ENCODE results near the gene ACOX1.
A peak's percentile ranks its signal among the peaks of the same experiment; 100 is the strongest.
"Not testable (repeated sequence)": the region's sequence is repeated elsewhere in the genome, so short reads cannot be mapped to it uniquely, and the experiment has no call there.

Gene ACOX1

DNA sequence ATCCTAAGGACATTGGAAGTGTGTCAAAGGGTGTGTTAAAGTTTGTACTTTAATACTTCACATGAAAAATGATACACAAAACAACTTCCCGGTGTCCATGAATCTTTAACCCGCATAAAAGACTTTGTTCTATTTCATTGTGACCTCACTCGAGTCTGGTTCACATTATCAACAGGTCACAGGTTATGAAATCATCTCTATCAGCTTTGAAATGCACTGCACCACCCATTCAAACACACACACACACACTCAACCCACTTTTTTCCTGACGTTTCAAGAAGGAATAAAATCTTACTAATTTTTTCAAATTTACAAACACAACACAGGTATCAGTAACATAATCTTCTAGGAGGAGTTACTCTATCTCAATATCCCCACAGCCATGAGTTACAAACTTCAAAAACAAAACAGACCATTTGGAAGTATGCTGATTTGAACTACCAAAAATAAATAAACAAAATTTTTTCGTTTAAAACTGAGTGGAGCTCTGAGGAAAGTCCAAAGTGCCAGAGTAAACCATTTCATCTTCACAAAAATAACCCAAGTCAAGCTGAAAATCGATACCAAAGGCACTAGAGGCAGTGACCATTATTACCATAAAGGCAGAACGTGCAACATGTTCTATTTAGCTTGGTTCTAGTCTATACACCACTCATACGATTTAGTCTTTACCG lies 2.7 kb downstream of the ACOX1 start:
- Mint-ChIP-seq H3K36me3 (peaks cover 57% of the 10 kb centered on the region), H3K27ac (peak overlapping the region; percentile 72), H3K4me1 (peaks cover 32% of the 10 kb centered on the region), H3K4me3 (no peak overlapping the region), H3K9me3 (no peaks in the 10 kb centered on the region)
- ATAC-seq (no peak), DNase-seq (ENCODE audit: low spot score in 2 of 2) (no peak)

- Mint-ChIP-seq H3K4me1 (peaks cover 29% of the 10 kb centered on the region), H3K27ac (peak overlapping the region; percentile 72), H3K36me3 (peaks cover 63% of the 10 kb centered on the region), H3K9me3 (no peaks in the 10 kb centered on the region), H3K4me3 (no peak overlapping the region)
- ATAC-seq (no peak), DNase-seq (ENCODE audit: low spot score in 2 of 2) (no peak)
Observed at GRCh38 chr17:75975757-75976174, 3.2 kb downstream of the ACOX1 start.

DNA sequence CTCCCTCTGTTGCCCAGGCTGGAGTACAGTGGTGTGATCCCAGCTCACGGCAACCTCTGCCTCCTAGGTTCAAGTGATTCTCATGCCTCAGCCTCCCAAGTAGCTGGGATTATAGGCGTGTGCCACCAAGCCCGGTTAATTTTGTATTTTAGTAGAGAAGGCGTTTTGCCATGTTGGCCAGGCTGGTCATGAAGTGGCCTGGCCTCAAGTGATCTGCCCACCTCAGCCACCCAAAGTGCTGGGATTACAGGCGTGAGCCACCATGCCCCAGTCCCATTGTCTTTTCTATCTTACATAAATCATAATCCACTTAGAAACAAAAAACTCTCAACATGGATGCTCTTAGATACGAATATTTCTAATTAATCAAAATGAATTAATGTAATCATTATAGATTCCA lies 3.8 kb downstream of the ACOX1 start:
- ATAC-seq; DNase-seq (ENCODE audit: low spot score in 2 of 2); H3K4me3 Mint-ChIP-seq; H3K9me3 Mint-ChIP-seq: not testable (repeated sequence)
- H3K4me1 Mint-ChIP-seq, result peaks cover 26% of the 10 kb centered on the region
- H3K36me3 Mint-ChIP-seq, result peaks cover 65% of the 10 kb centered on the region
- H3K27ac Mint-ChIP-seq, result peak overlapping the region; percentile 72

DNA sequence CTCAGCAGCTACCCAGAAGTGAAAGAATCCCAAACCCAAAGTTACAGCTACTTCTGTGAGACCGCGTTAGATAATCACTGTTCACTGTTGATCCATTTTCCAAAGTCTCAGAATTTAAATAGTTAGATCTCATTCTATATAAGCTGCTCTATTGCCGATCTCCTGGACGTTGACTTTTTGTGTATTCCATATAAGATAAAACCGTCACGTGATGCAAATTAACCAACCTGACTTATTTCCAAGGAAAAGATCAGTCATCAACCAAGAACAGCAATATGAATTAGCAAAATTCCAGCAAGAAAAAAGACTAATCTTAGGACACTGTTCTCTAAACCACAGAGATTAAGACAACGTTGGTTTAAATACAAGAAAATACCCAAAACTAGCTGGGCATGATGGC lies 8.3 kb downstream of the ACOX1 start:
- no peak overlapping the region for H3K4me3 Mint-ChIP-seq
- H3K27ac Mint-ChIP-seq, result no peak overlapping the region
- peaks cover 7% of the 10 kb centered on the region for H3K4me1 Mint-ChIP-seq
- H3K36me3 Mint-ChIP-seq, result peaks cover 65% of the 10 kb centered on the region
- DNase-seq (ENCODE audit: low spot score in 2 of 2) (no peak), ATAC-seq (no peak)
- no peaks in the 10 kb centered on the region for H3K9me3 Mint-ChIP-seq

GRCh38 chr17:75970011-75970523 lies 8.9 kb downstream of the ACOX1 start:
- DNase-seq (ENCODE audit: low spot score in 2 of 2), result no peak
- ATAC-seq, result no peak
- Mint-ChIP-seq H3K4me3 (no peak overlapping the region), H3K4me1 (peaks cover 4% of the 10 kb centered on the region), H3K9me3 (no peaks in the 10 kb centered on the region), H3K27ac (no peak overlapping the region), H3K36me3 (peaks cover 59% of the 10 kb centered on the region)

DNA sequence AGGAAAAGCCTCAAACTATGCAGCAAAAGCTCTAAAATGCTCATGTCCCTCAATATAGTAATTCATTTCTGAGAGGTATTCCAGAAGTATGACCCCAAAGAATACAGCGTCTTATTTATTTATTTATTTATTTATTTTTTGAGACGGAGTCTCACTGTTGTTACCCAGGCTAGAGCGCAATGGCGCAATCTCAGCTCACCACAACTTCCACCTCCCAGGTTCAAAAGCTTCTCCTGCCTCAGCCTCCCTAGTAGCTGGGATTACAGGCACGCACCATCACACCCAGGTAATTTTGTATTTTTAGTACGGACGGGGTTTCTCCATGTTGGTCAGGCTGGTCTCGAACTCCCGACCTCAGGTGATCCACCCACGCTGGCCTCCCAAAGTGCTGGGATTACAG lies 9.9 kb downstream of the ACOX1 start:
- ATAC-seq; H3K9me3 Mint-ChIP-seq; DNase-seq (ENCODE audit: low spot score in 2 of 2); H3K4me1 Mint-ChIP-seq; H3K27ac Mint-ChIP-seq; H3K4me3 Mint-ChIP-seq: not testable (repeated sequence)
- peaks cover 53% of the 10 kb centered on the region for H3K36me3 Mint-ChIP-seq

DNA sequence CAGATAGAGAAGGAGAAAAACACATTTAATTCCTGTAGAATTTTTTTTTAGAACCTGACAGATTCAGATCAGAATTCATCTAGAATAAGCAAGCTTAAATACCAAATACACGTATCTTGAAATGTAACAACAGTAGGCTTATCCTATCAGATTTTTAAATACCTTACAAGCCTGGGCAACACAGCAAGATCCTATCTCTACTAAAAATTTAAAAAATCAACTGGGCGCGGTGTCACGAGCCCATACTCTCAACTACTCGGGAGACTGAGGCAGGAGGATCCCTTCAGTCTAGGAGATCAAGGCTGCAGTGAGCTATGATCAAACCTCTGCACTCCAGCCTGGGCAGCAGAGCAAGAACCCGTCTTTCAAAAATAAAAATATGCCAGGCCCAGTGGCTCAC lies 13.5 kb downstream of the ACOX1 start:
- ATAC-seq (no peak), DNase-seq (ENCODE audit: low spot score in 2 of 2) (no peak)
- Mint-ChIP-seq H3K27ac (no peak overlapping the region), H3K36me3 (peaks cover 25% of the 10 kb centered on the region), H3K4me1 (peaks cover 4% of the 10 kb centered on the region), H3K9me3 (no peaks in the 10 kb centered on the region), H3K4me3 (no peak overlapping the region)

DNA sequence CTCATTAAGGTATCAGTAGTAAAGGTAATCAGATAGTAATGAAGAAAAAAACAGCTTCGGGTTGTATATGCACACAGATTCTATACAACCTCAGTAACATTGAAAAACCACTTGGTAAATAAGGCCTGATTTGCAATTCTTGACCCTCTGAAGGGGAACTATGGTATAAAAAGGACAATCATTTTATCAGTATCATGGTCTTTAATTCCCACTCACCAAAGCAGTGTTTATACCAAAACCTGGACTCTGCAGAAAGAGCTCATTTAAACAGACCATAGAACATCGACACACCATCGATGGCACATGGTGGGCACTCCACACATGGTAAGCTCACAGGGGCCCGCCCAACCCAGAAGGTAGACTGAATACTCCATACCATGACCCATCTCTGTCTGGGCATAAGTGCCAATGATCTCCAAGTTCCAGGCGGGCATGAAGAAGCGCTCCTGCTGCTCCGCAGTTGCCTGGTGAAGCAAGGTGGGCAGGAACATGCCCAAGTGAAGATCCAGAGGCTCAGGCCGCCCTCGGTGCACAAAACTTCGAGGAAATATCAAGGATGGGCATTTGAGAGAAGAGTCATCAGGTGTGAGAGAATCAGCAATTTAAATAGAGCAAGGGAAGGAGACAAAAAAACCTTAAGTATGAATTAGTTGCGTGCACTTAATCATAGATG lies 19.0 kb downstream of the ACOX1 start:
- H3K27ac Mint-ChIP-seq, result no peak overlapping the region
- no peaks in the 10 kb centered on the region for H3K4me1 Mint-ChIP-seq
- no peaks in the 10 kb centered on the region for H3K9me3 Mint-ChIP-seq

DNA sequence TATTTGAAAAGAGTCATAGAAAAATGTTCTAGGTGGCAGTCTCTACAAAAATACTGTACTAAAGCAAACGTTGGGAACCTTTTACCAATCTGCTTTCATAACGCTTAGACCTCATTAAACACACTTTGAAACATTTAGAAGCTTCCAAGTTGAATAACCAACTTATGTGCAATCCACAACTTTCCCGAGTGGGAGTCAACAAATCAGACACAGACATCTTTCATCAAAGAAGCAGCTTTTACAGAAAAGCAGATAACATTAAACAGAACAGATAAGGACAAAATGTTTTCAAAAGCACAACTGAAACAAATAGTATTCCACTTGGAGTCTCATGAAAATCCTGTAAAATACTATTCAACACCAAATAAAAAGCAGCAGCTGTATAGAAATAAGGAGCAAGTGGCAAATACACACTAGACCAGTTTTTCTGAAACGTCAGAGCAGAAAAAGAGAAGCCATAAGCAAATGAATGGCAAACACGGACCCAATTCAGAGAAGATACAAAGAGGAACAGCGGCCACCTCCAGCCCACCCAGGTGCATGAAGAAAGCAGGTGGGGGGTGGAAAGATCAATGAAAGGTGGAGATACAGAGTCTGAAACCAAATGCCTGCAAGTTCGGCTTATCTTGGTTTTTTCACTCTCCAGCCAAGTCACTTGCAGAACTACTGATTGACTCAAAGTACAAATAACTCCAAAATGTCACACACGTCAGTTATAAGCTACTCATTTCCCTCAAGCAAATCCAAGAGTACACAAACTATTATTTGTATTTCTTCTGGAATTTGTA lies 19.7 kb downstream of the ACOX1 start:
- Mint-ChIP-seq H3K36me3 (peaks cover 37% of the 10 kb centered on the region), H3K27ac (no peak overlapping the region), H3K4me1 (no peaks in the 10 kb centered on the region), H3K9me3 (no peaks in the 10 kb centered on the region), H3K4me3 (no peak overlapping the region)
- DNase-seq (ENCODE audit: low spot score in 2 of 2), result no peak
- ATAC-seq, result no peak

More for the DNA sequence above, 19.0 kb downstream of the ACOX1 start:
- ATAC-seq (no peak), DNase-seq (ENCODE audit: low spot score in 2 of 2) (no peak)
- Mint-ChIP-seq H3K4me3 (no peak overlapping the region), H3K36me3 (peaks cover 30% of the 10 kb centered on the region)

GRCh38 chr17:75950855-75951554 lies 28.0 kb downstream of the ACOX1 start:
- ATAC-seq, result no peak
- peak overlapping the region; percentile 50 for H3K27ac Mint-ChIP-seq
- no peaks in the 10 kb centered on the region for H3K9me3 Mint-ChIP-seq
- H3K36me3 Mint-ChIP-seq, result peaks cover 100% of the 10 kb centered on the region
- no peak overlapping the region for H3K4me3 Mint-ChIP-seq
- DNase-seq (ENCODE audit: low spot score in 2 of 2), result no peak
- H3K4me1 Mint-ChIP-seq, result peaks cover 5% of the 10 kb centered on the region

DNA sequence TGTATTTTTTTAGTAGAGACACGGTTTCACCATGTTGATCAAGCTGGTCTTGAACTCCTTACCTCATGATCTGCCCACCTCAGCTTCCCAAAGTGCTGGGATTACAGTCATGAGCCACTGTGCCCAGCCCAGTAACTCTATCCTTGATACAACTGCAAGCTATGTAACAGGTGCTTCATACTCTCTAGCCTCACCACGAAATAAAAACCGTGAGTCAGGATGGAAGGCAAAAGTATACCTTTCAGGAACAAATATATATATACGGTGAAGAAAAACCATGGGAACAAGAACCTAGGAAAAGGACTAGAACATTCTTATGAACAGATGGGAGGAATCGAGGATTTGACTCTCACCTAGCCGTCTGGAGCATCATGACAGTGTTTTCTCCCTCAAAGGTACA lies 28.5 kb downstream of the ACOX1 start:
- H3K4me3 Mint-ChIP-seq, result no peak overlapping the region
- peaks cover 5% of the 10 kb centered on the region for H3K4me1 Mint-ChIP-seq
- no peak overlapping the region for H3K27ac Mint-ChIP-seq
- ATAC-seq (no peak), DNase-seq (ENCODE audit: low spot score in 2 of 2) (no peak)
- peaks cover 95% of the 10 kb centered on the region for H3K36me3 Mint-ChIP-seq
- H3K9me3 Mint-ChIP-seq, result no peaks in the 10 kb centered on the region

DNA sequence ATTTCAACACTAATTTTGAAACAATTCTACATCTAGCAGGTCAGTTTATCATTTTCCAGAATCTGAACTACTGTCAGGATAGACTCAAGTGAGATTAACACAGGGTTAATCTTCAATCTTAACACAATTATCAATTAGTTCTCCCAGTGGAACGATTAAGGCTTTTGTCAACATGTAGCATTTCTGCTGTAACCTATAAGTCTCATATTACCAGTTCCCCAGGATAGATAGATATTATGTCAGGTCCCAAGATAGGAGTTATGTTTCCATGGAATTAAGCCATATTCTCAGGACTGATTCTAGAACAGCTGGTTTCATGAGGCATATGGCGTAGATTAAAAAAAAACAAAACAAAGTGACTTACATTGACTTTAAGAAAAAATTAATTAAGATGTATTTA lies 33.8 kb downstream of the ACOX1 start:
- H3K4me3 Mint-ChIP-seq, result no peak overlapping the region
- H3K27ac Mint-ChIP-seq, result no peak overlapping the region
- peaks cover 43% of the 10 kb centered on the region for H3K36me3 Mint-ChIP-seq
- H3K9me3 Mint-ChIP-seq, result no peaks in the 10 kb centered on the region
- peaks cover 15% of the 10 kb centered on the region for H3K4me1 Mint-ChIP-seq
- DNase-seq (ENCODE audit: low spot score in 2 of 2) (no peak), ATAC-seq (no peak)

GRCh38 chr17:75943491-75943890 lies 35.5 kb downstream of the ACOX1 start:
- DNase-seq (ENCODE audit: low spot score in 2 of 2) (no peak), ATAC-seq (no peak)
- H3K4me1 Mint-ChIP-seq, result peaks cover 16% of the 10 kb centered on the region
- H3K9me3 Mint-ChIP-seq, result no peaks in the 10 kb centered on the region
- H3K27ac Mint-ChIP-seq, result peak overlapping the region; percentile 36
- no peak overlapping the region for H3K4me3 Mint-ChIP-seq
- peaks cover 26% of the 10 kb centered on the region for H3K36me3 Mint-ChIP-seq

DNA sequence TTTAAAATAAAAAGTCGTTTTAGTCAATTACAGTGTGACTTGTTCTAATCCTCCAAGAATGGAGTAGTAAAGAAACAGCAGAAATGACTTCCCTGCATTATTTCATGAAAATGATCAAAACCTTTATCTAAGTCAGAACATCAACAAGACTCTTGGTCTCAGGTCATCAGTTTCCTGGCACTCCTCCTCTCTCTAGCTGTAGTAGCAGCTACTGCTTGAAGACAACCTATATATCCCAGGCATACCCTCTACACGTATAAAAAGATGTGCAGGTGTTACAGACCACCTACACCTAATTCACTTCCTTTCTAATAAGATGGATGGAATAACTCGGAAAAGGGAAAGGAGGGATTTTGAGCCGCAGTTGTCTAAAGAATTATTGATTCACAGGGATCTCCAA lies 36.5 kb downstream of the ACOX1 start:
- Mint-ChIP-seq H3K27ac (no peak overlapping the region), H3K4me1 (peaks cover 16% of the 10 kb centered on the region), H3K4me3 (no peak overlapping the region), H3K9me3 (no peaks in the 10 kb centered on the region), H3K36me3 (peaks cover 16% of the 10 kb centered on the region)
- ATAC-seq (no peak), DNase-seq (ENCODE audit: low spot score in 2 of 2) (no peak)

- Mint-ChIP-seq H3K4me1 (peaks cover 16% of the 10 kb centered on the region), H3K36me3 (peaks cover 5% of the 10 kb centered on the region), H3K9me3 (no peaks in the 10 kb centered on the region), H3K4me3 (peak overlapping the region; percentile 91), H3K27ac (no peak overlapping the region)
- DNase-seq (ENCODE audit: low spot score in 2 of 2) (no peak), ATAC-seq (no peak)
Observed at GRCh38 chr17:75941442-75941819, 37.5 kb downstream of the ACOX1 start.
